SK-N-SH (cell line): ENCODE measurements around the gene DPAGT1.

ENCODE experiments used
- CTCF ChIP-seq: fragments of 200-600 bp; sonication (generic); IDR thresholded peaks from 2 replicates; pipeline ENCODE4 v1.6.1; 2017; ENCODE audit warnings: antibody characterized with exemption, mild to moderate bottlenecking, moderate library complexity
- EZH2phosphoT487 ChIP-seq: fragments of 200-600 bp; sonication (generic); IDR thresholded peaks from 2 replicates; pipeline ENCODE4 v1.6.1; 2017; ENCODE audit warnings: low read depth, mixed run types, mild to moderate bottlenecking, antibody characterized with exemption, moderate library complexity, borderline replicate concordance
- GATA2 ChIP-seq: sonication (generic); formaldehyde crosslinking; IDR thresholded peaks from 2 replicates; pipeline ENCODE4 v1.5.0; 2020; ENCODE audit warnings: mild to moderate bottlenecking, missing genetic modification reagents
- MAX ChIP-seq: IDR thresholded peaks from 2 replicates; pipeline ENCODE4 v1.4.0; 2012; ENCODE audit warnings: low read depth
- MXI1 ChIP-seq: IDR thresholded peaks from 2 replicates; pipeline ENCODE4 v1.6.1; 2012; ENCODE audit warnings: mild to moderate bottlenecking, low read depth, low read length, improper control_type of control experiment
- TAF1 ChIP-seq: IDR thresholded peaks from 2 replicates; pipeline ENCODE4 v1.6.1; 2012; ENCODE audit warnings: low read depth, mild to moderate bottlenecking, low read length, moderate library complexity, borderline replicate concordance
- USF1 ChIP-seq: IDR thresholded peaks from 2 replicates; pipeline ENCODE4 v1.4.0; 2012; ENCODE audit warnings: low read depth, borderline replicate concordance
- YY1 ChIP-seq: IDR thresholded peaks from 2 replicates; pipeline ENCODE4 v1.4.0; 2012; ENCODE audit warnings: low read depth, mild to moderate bottlenecking
- ZBTB33 ChIP-seq: IDR thresholded peaks from 2 replicates; pipeline ENCODE4 v1.4.0; 2012; ENCODE audit warnings: low read depth, borderline replicate concordance

- TF ChIP-seq USF1 (no peak), CTCF (no peak), MXI1 (no peak), YY1 (no peak), GATA2 (no peak), EZH2phosphoT487 (no peak), MAX (no peak), TAF1 (no peak), ZBTB33 (no peak)
Measured at GRCh38 chr11:119149018-119149785, 47.5 kb upstream of the DPAGT1 start, which contains the start of gene ABCG4.
